H1 (cell line): ENCODE measurements around the gene GRK6.

Experiments
- CEBPB ChIP-seq: IDR thresholded peaks from 2 replicates; pipeline ENCODE4 v1.6.1; 2012; ENCODE audit warnings: low read depth, low read length
- CHD2 ChIP-seq: IDR thresholded peaks from 2 replicates; pipeline ENCODE4 v1.6.1; 2012; ENCODE audit warnings: low read length, improper control_type of control experiment
- CREB1 ChIP-seq: IDR thresholded peaks from 2 replicates; pipeline ENCODE4 v1.6.1; 2012; ENCODE audit warnings: inconsistent platforms
- FOSL1 ChIP-seq: IDR thresholded peaks from 2 replicates; pipeline ENCODE4 v1.6.1; 2011; ENCODE audit warnings: mild to moderate bottlenecking, low read depth, low read length, moderate library complexity; ENCODE audit not compliant: insufficient read depth
- GABPA ChIP-seq: IDR thresholded peaks from 2 replicates; pipeline ENCODE4 v1.6.1; 2011; ENCODE audit warnings: mild to moderate bottlenecking, low read length, moderate library complexity, borderline replicate concordance; ENCODE audit not compliant: insufficient read depth
- HDAC2 ChIP-seq, 2 experiments: fragments of 300-600 bp in 1 of 2; sonication (generic) in 1 of 2; IDR thresholded peaks; 2 replicates each; pipeline ENCODE4 v1.6.1; 2011 to 2012; ENCODE audit warnings: low read depth in 2 of 2, low read length in 2 of 2, mild to moderate bottlenecking in 2 of 2, moderate library complexity in 2 of 2, borderline replicate concordance in 1 of 2, inconsistent platforms in 1 of 2
- KDM1A ChIP-seq: fragments of 200-600, 300-600 bp; sonication (generic); IDR thresholded peaks from 2 replicates; pipeline ENCODE4 v1.7.1; 2016; ENCODE audit warnings: mild to moderate bottlenecking, low read length, borderline replicate concordance
- PHF8 ChIP-seq: fragments of 200-600 bp; sonication (generic); conservative IDR thresholded peaks from 2 replicates; pipeline ENCODE4 v1.7.1; 2012; ENCODE audit warnings: low read depth, mild to moderate bottlenecking, inconsistent platforms, low read length, moderate library complexity
- POLR2A ChIP-seq, 2 experiments: IDR thresholded peaks; 1 replicate in 1 of 2; 2 replicates in 1 of 2; pipeline ENCODE4 v1.6.1; 2011; ENCODE audit warnings: low read depth in 2 of 2, low read length in 2 of 2, mild to moderate bottlenecking in 2 of 2; ENCODE audit errors: control extremely low read depth in 1 of 2
- POLR2AphosphoS5 ChIP-seq: IDR thresholded peaks from 2 replicates; pipeline ENCODE4 v1.6.1; 2011; ENCODE audit warnings: low read depth, low read length
- RFX5 ChIP-seq: IDR thresholded peaks from 2 replicates; pipeline ENCODE4 v1.6.1; 2011; ENCODE audit warnings: low read depth, low read length, improper control_type of control experiment, borderline replicate concordance
- SIN3A ChIP-seq, 2 experiments: IDR thresholded peaks in 1 of 2; conservative IDR thresholded peaks in 1 of 2; 2 replicates each; pipeline ENCODE4 v1.6.1; 2011 to 2012; ENCODE audit warnings: low read length in 2 of 2, improper control_type of control experiment in 1 of 2, low read depth in 1 of 2, mild to moderate bottlenecking in 1 of 2
- SP4 ChIP-seq: IDR thresholded peaks from 2 replicates; pipeline ENCODE4 v1.6.1; 2012; ENCODE audit warnings: low read length, inconsistent platforms
- TF ChIP-seq, protein P1 (sequence below), 3 experiments: IDR thresholded peaks; 1 replicate in 2 of 3; 2 replicates in 1 of 3; pipeline versions ENCODE4 v1.5.1 to v1.6.1; 2011; ENCODE audit warnings: low read length in 3 of 3, mild to moderate bottlenecking in 3 of 3, inconsistent platforms in 2 of 3, low read depth in 1 of 3, moderate library complexity in 1 of 3; ENCODE audit not compliant: insufficient read depth in 1 of 3; ENCODE audit errors: control extremely low read depth in 1 of 3

DNA sequence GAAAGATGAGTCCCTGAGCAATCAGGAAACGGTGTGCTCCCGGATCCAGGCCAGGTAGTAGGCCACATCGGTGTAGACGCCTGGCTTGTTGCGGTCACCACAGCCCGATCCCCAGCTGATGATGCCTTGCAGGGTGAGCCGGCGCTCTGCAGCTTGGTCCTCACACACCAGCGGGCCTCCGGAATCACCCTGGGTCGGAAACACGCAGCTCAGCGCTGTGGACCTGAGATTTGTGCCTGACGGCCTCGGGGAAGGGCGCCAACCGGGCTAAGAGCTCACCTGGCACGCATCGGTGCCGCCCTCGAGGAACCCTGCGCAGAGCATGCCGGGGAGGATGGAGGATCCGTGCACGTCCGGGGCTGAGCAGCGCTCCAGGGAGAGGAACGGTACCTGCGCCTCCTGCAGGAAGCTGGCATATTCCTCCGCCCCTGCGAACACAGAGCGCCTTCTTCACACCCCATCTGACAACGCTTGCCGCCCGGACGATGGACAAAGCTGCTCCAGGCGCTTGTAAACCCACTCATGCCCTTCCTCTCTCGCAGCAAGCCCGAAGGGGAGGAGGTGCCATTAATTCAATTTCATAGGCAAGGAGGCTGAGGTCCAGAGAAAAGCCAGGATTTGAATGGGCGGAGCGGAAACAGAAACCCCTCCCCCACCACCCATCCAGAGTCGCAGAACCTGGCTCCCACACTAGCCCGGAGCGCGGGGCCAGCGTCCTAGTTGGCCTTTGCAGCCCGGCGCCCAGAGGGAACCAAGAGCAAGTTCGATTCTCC is 24.0 kb upstream of the GRK6 start:
- peak in 1 of 2 experiments; percentile 75; a peak in 1 of 4 replicates for TF ChIP-seq SIN3A (conservative IDR thresholded peaks at IDR 0.05 in 1 of 2, IDR thresholded peaks at IDR 0.05 in 1 of 2; ENCODE audit: low read depth in 1 of 2, low read length in 2 of 2)
- peak; percentile 53; the same call in 1 of the 2 replicates for TF ChIP-seq KDM1A
- no peak for TF ChIP-seq FOSL1
- TF ChIP-seq, protein P1, sequence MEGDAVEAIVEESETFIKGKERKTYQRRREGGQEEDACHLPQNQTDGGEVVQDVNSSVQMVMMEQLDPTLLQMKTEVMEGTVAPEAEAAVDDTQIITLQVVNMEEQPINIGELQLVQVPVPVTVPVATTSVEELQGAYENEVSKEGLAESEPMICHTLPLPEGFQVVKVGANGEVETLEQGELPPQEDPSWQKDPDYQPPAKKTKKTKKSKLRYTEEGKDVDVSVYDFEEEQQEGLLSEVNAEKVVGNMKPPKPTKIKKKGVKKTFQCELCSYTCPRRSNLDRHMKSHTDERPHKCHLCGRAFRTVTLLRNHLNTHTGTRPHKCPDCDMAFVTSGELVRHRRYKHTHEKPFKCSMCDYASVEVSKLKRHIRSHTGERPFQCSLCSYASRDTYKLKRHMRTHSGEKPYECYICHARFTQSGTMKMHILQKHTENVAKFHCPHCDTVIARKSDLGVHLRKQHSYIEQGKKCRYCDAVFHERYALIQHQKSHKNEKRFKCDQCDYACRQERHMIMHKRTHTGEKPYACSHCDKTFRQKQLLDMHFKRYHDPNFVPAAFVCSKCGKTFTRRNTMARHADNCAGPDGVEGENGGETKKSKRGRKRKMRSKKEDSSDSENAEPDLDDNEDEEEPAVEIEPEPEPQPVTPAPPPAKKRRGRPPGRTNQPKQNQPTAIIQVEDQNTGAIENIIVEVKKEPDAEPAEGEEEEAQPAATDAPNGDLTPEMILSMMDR (IDR thresholded peaks at IDR 0.05; ENCODE audit: control extremely low read depth in 1 of 3, insufficient read depth in 1 of 3, low read depth in 1 of 3, low read length in 3 of 3), result peak in 2 of 3 experiments; percentile 79 to 86; a peak in 3 of 4 replicates
- peak in 1 of 2 experiments; percentile 44; a peak in 2 of 4 replicates for TF ChIP-seq HDAC2 (IDR thresholded peaks at IDR 0.05; ENCODE audit: borderline replicate concordance in 1 of 2, low read depth in 2 of 2, low read length in 2 of 2)
- TF ChIP-seq POLR2A (IDR thresholded peaks at IDR 0.05; ENCODE audit: control extremely low read depth in 1 of 2, low read depth in 2 of 2, low read length in 2 of 2), result no peak
- TF ChIP-seq POLR2AphosphoS5, result no peak
- peak; percentile 13; the same call in 1 of the 2 replicates for TF ChIP-seq CHD2
- TF ChIP-seq GABPA, result 0 out of 2 replicates have a peak, but pooled peaks have one; percentile 72
- no peak for TF ChIP-seq CEBPB
- TF ChIP-seq PHF8, result no peak
- TF ChIP-seq CREB1, result no peak
- TF ChIP-seq RFX5, result no peak
- no peak for TF ChIP-seq SP4
